ENCODE measurements around the gene UBR3. TPM values are rescaled to one million over a fixed set of nuclear protein-coding genes. Genes with fewer than 3 reads are reported as not detected.

Gene UBR3
- total RNA-seq, 1 experiment from 2014 or later, result 16.4 TPM

- TF ChIP-seq PRDM15 (CRISPR knock-in tag; IDR thresholded peaks at IDR 0.05) (no peak), PRRX2 (CRISPR knock-in tag; IDR thresholded peaks at IDR 0.05) (no peak), ATF1 (CRISPR knock-in tag; IDR thresholded peaks at IDR 0.05) (peak; percentile 66; the same call in 1 of the 2 replicates), TEAD1 (CRISPR knock-in tag; IDR thresholded peaks at IDR 0.05) (no peak), FOXJ3 (CRISPR knock-in tag; IDR thresholded peaks at IDR 0.05; ENCODE audit: borderline replicate concordance) (no peak), TCF7 (CRISPR knock-in tag; IDR thresholded peaks at IDR 0.05; ENCODE audit: low read depth) (no peak), ZMAT4 (CRISPR knock-in tag; IDR thresholded peaks at IDR 0.05) (no peak), HMGXB4 (CRISPR knock-in tag; IDR thresholded peaks at IDR 0.05) (peak; percentile 99), MYBL2 (CRISPR knock-in tag; IDR thresholded peaks at IDR 0.05) (peak; percentile 94), NFYB (CRISPR knock-in tag; conservative IDR thresholded peaks at IDR 0.05; ENCODE audit: low read depth) (no peak), AFF4 (CRISPR knock-in tag; IDR thresholded peaks at IDR 0.05; ENCODE audit: borderline replicate concordance) (no peak; the same call in 1 of the 2 replicates), SMAD4 (CRISPR knock-in tag; IDR thresholded peaks at IDR 0.05) (0 out of 2 replicates have a peak, but pooled peaks have one; percentile 13), CBFB (CRISPR knock-in tag; IDR thresholded peaks at IDR 0.05; ENCODE audit: low read depth) (no peak), CREM (CRISPR knock-in tag; IDR thresholded peaks at IDR 0.05) (peak; percentile 76), TP53 (CRISPR knock-in tag; IDR thresholded peaks at IDR 0.05) (no peak), IRF2 (CRISPR knock-in tag; IDR thresholded peaks at IDR 0.05; ENCODE audit: borderline replicate concordance, low read depth) (no peak), ZNF396 (CRISPR knock-in tag; IDR thresholded peaks at IDR 0.05; ENCODE audit: borderline replicate concordance) (no peak), HMGA2 (CRISPR knock-in tag; IDR thresholded peaks at IDR 0.05) (no peak), NR2C2 (CRISPR knock-in tag; IDR thresholded peaks at IDR 0.05) (no peak), GRHL2 (CRISPR knock-in tag; IDR thresholded peaks at IDR 0.05; ENCODE audit: insufficient replicate concordance, severe bottlenecking) (no peak), GABPB1 (CRISPR knock-in tag; IDR thresholded peaks at IDR 0.05) (peak; percentile 88)
- TF ChIP-seq, protein P1, sequence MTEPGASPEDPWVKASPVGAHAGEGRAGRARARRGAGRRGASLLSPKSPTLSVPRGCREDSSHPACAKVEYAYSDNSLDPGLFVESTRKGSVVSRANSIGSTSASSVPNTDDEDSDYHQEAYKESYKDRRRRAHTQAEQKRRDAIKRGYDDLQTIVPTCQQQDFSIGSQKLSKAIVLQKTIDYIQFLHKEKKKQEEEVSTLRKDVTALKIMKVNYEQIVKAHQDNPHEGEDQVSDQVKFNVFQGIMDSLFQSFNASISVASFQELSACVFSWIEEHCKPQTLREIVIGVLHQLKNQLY (CRISPR knock-in tag; IDR thresholded peaks at IDR 0.05), result no peak
- TF ChIP-seq, protein P2, sequence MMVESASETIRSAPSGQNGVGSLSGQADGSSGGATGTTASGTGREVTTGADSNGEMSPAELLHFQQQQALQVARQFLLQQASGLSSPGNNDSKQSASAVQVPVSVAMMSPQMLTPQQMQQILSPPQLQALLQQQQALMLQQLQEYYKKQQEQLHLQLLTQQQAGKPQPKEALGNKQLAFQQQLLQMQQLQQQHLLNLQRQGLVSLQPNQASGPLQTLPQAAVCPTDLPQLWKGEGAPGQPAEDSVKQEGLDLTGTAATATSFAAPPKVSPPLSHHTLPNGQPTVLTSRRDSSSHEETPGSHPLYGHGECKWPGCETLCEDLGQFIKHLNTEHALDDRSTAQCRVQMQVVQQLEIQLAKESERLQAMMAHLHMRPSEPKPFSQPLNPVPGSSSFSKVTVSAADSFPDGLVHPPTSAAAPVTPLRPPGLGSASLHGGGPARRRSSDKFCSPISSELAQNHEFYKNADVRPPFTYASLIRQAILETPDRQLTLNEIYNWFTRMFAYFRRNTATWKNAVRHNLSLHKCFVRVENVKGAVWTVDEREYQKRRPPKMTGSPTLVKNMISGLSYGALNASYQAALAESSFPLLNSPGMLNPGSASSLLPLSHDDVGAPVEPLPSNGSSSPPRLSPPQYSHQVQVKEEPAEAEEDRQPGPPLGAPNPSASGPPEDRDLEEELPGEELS (CRISPR knock-in tag; IDR thresholded peaks at IDR 0.05), result peak; percentile 58
- TF ChIP-seq, protein P3, sequence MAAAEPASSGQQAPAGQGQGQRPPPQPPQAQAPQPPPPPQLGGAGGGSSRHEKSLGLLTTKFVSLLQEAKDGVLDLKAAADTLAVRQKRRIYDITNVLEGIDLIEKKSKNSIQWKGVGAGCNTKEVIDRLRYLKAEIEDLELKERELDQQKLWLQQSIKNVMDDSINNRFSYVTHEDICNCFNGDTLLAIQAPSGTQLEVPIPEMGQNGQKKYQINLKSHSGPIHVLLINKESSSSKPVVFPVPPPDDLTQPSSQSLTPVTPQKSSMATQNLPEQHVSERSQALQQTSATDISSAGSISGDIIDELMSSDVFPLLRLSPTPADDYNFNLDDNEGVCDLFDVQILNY (CRISPR knock-in tag; IDR thresholded peaks at IDR 0.05), result peak; percentile 61; the same call in 1 of the 2 replicates
Measured at GRCh38 chr2:169824373-169825333, 2.6 kb upstream of the UBR3 start, which contains the start of gene METTL5 (continued).

Data from WTC11 (cell line).